ENCODE measurements around the gene BAIAP2.

GRCh38 chr17:81073967-81074839, 39.3 kb downstream of the BAIAP2 start:
- no peak for TF ChIP-seq EZH2 (IDR thresholded peaks at IDR 0.05)
- TF ChIP-seq POLR2AphosphoS5 (IDR thresholded peaks at IDR 0.05; ENCODE audit: borderline replicate concordance, low read depth, low read length): no peak
- TF ChIP-seq FOXP2 (optimal IDR thresholded peaks at IDR 0.05; ENCODE audit: control extremely low read depth, extremely low read length, insufficient read depth): no peak
